ENCODE measurements around the gene AGPAT2.
"Not testable (repeated sequence)": the region's sequence is repeated elsewhere in the genome, so short reads cannot be mapped to it uniquely, and the experiment has no call there.

Gene AGPAT2

DNA sequence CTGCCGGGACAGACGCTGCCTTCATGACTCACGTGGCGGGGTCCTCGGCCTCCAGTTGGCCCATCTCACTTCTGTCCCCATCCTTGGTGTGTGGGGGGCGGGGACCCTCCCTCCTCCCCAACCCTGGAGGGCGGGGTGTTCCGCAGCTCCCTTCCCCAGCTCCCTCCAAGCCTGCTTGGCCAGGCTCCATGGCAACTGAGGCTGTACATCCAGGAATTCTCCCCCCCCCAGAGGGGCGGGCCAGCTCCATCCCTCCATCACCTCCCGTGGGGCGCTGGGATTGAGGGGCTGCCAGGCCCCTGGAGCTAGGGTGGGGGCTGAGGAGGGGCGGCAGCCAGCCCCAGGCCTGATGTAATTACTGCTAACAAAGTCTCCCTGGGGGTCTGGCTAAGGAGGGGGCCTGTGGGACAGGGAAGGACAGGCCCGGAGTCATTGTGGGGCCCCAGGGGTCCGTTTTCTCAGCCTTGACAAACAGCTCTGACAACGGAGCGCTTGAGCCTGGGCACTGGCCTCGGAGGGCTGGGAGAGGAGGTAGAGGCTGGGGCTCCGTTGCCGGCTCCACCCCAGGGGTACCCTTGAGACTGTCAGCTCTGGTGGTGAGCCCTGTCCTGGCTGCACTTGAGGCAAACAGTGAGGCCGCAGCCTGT is 33.1 kb upstream of the AGPAT2 start:
- DNase-seq (ENCODE audit: low spot score) = no peak

DNA sequence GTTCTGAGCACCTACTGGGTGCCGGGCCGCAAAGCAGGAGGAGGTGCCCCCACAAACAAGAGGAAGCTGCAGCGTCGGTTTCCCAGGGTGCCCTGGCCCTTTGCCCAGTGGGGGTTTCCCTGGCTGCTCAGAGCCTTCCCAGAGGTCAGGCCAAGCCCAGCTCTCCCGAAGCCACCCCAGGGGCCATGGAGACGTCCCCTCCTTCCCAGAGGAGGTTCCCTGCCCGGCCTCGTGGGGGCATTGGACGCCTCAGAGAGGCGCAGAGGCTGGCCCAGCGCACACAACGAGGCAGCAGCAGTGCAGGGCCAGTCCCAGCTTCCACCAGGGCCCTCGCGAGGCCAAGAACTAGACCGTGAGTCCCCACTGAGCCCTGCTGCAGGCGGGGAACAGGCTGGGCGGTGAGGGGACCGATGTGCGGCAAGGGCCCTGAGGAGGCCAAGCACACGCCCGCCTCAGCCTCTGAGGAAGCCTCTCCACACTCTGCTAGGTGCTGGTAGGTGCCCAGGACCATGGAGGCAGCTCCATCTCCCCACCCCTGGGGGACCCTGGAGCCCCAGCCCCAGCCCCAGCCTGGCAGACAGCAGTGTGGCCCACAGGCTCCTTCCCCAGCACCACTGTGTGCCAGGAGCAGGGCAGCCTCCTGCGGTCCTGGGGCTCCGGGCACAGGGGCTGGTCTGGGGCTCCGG is 32.1 kb upstream of the AGPAT2 start:
- no peak for DNase-seq (ENCODE audit: low spot score)

DNA sequence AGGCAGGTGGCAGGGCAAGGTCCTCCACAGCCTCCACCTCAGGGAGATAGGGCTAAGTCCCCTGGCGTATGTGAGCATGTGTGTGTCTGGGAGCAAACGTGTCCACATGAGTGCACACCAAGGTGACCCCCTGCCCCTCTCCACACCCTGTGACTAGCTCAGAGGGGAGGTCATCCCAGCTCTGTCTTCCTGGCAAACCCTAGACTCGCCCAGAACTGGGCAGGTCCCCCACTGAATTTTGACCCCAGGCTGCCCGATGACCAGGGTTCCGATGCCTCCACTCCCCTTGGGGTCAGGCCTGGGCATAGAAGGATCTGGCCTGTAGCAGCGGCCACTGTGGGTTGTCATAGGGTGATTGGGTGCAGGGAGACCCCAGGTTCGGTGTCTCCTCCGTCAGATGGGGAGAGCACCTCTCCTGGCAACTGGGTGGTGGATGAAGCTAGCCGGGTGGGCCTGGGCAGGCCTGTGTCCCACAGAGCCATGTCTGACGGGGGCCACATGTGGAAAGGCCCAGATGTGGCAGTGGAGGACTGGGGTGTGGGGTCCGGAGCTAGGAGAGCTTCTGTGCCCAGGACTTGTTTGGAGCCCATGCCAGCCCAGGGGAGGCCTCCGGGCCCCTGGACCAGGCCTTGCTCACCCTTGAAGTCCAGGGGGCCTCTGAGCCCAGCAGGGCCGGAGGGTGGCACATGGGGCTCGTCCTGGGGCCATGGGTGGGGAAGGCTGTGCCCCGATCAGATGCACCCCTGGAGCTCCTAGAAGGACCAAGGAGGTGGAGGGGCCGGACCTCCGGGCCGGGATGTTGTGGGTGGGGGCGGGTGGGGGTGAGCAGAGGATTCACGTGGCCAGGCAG is 31.3 kb upstream of the AGPAT2 start:
- no peak for DNase-seq (ENCODE audit: low spot score)

DNA sequence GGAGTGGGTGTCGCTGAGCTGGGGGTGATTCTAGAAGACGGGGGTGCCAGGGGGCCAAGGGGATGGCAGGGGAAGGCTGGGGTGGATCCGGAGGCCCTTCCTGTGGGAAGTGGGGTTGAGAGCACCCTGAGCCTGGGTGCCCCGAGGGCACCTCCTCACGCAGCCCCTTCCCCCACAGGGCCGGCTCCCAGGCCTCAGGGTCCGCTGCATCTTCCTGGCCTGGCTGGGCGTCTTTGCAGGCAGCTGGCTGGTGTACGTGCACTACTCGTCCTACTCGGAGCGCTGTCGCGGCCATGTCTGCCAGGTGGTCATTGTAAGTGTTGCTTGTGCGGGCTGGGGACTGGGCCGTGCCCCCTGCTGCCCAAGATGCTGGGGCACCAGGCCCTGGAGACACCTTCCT is 30.1 kb upstream of the AGPAT2 start:
- DNase-seq (ENCODE audit: low spot score) = no peak

DNA sequence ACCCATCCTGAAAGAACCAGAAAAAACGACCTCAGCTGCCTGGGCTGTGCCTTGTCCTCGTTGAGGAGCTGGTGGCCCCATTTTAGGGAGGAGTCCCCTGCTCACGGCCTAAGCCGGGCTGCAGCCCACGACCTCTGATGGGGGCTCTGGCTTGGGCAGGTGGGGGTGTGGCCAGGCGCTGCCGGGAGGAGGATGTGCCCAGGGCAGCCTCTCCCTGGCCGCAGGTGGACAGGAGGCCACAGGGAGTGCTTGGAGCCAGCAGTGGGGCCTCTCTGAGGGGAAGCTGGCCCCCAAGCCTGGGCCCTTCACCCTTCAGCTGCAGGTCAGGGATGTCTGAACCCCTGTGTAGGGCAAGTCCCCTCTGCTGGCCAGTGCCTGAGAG is 27.6 kb upstream of the AGPAT2 start:
- no peak for DNase-seq (ENCODE audit: low spot score)

- DNase-seq (ENCODE audit: low spot score) = no peak
Measured at GRCh38 chr9:136714096-136714892, 27.0 kb upstream of the AGPAT2 start.

GRCh38 chr9:136713550-136713949 is 26.3 kb upstream of the AGPAT2 start:
- no peak for DNase-seq (ENCODE audit: low spot score)

DNA sequence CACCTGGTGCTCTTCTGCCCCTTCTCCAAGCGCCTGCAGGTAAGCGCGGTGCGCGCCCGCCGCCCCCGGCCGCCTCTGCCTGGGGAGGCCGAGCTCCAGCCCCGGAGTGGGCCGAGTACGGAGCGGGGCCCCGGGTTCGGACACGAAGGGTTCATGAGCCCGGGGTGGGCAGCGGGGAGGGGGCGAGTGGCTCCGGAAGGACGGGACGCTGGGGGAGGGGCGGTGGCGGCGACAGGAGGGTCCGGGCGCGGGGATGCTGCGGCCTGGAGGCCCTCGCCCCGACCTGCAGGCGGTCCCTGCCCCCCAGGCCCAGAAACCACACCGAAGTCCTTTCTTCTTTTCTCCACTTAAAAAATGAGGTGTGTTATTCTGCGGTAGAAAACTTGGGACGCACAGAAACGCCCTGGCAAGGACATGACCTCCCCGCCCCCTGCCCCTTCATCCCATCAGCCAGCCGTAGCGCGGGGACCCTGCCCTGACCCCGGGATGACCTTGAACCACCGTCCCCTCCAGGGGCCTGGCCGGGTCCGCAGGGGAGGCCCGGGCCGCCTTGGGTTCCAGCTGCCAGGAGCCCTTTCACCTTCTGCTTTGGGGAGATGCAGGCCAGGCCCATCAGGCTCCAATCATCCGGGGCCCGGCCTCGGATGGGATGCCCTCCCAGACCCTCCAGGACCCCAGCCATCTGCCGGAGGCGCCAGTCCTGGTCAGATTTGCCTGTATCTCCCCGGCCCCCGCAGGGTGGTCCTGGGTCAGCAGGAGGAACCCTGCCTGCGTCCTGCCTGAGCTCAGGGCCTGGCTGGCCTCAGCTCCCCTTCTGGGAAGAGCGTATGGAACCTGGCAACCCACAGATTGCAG is 25.7 kb upstream of the AGPAT2 start:
- DNase-seq (ENCODE audit: low spot score) = no peak

GRCh38 chr9:136711751-136712689 is 24.8 kb upstream of the AGPAT2 start, which contains the start of gene DIPK1B:
TSS of gene DIPK1B (plus strand) at chr9:136712572. CDS start at chr9:136712666, 94 bp downstream.
- no peak for DNase-seq (ENCODE audit: low spot score)

GRCh38 chr9:136711219-136711648 is 24.0 kb upstream of the AGPAT2 start:
- DNase-seq (ENCODE audit: low spot score) = not testable (repeated sequence)

DNA sequence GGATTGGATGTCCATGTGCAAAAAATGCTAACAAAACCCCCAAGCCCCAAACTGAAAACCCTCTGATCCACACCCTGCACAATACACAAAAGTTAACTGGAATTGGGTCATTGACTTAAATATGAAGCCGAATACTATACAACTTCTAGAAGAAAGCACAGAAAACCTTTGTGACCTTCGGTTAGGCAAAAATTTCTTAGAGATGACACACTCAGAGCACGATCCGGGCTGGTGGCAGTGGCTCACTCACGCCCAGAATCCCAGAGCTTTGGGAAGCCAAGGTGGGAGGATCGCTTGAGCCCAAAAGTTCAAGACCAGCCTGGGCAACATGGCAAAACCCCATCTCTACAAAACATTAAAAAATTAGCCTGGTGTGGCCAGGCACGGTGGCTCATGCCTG is 23.3 kb upstream of the AGPAT2 start:
- no peak for DNase-seq (ENCODE audit: low spot score)

DNA sequence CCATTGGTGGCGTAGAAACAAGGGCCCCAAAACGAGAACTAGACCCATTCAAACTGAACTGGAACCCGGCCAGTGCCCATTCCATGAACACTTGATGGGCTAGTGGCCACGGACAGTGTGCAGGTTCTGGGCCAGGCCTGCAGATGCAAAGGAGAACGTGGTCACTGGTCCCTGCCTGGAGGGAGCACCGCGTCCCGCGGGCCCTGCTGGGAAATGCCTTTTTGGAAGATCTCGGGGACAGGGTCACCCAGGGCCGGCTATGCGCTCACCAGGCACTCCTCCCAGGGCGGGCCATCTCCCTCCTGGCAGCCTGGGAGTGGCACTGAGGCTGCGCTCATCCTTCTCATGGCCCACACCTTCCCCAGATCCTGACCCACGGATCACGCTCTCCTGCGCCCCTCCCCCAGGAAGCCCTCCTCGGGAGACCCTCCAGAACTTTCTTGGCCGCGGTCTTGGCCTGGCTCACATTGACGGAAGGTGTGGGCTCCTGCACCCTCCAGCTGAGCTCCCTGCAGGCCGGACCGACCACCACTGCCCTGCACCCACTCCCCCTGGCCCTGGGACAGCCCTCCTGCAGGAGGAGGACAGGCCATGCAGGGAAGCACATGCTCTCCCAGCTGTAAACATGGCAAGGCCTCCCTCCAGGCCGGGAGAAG is 22.3 kb upstream of the AGPAT2 start:
- DNase-seq (ENCODE audit: low spot score) = no peak

- DNase-seq (ENCODE audit: low spot score) = no peak
Measured at GRCh38 chr9:136707849-136708517, 20.7 kb upstream of the AGPAT2 start.

DNA sequence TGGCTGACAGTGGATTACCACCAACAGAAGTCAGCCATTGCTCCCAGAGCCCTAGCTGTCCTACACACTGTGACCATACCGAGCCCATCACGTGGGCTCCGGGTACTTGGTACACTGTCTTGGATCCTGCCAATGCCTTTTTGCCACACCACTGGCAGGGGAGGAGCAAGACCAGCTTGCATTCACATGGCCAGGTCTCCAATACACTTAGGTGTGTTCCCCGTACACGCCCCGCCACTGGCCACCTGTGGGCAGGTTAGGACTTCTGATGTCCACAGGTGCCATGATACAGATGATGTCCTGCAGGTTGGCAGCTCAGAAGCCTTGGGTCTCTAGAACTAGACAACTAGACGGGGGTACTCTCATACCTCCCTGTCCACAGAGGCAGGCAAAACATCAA is 19.8 kb upstream of the AGPAT2 start:
- no peak for DNase-seq (ENCODE audit: low spot score)

DNA sequence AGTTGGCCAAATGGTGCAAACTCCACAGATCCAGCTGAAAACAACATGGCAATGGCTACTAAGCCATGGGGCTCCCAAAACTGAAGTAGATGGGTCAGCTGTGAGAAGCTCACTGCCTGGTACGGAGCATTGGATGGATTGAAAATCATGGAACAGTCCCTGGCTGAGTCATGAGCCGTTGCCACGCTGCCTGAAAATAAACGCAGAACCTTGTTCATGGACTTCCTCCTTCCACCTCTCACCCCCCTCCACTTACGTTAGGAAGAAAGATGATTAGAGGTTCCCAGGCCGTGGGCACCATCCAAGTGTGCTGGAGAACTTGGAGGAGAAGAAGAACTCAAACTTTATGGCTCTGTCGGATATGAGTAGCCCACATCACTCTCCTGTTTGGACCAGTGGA is 18.3 kb upstream of the AGPAT2 start:
- no peak for DNase-seq (ENCODE audit: low spot score)

DNA sequence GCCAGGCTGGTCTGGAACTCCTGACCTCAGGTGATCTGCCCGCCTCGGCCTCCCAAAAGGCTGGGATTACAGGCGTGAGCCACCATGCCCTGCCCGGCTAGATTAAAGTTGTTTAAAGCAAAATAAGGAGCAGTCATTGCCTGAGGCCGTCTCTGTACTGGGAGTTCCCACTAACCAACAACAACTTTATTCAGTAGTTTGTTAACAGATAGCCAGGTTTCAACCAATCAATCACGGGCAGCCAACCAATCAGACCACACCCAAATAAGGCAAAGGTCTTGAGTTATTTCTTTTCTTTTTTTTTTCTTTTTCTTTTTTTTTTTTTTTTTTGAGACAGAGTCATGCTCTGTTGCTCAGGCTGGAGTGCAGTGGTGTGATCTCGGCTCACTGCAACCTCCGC is 17.5 kb upstream of the AGPAT2 start:
- DNase-seq (ENCODE audit: low spot score) = not testable (repeated sequence)

DNA sequence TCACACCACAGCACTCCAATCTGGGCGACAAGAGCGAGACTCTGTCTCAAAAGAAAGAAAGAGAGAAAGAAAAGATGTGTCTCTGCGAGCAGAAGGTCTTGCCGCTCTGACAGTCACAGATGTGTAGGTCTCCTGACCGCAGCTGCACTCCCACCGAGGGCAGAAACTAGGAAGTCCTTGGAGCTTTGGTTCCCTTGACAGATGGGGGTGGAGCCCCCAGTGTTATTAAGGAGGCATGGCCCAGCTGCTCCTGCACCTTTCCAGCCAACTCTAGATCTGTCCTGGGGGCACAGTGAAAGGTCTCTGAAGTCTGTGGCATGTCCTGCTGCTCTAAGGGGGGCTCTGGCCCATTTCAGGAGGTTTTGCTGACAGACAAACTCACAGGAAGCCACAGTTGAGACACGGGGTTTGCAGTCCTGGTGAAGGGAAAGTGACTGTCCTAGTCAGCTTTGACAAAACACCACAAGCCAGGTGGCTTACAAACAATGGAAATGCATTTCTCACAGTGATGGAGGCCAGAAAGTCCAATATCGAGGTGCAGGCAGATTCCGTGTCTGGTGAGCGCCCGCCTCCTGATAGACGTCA is 16.1 kb upstream of the AGPAT2 start:
- DNase-seq (ENCODE audit: low spot score) = no peak

DNA sequence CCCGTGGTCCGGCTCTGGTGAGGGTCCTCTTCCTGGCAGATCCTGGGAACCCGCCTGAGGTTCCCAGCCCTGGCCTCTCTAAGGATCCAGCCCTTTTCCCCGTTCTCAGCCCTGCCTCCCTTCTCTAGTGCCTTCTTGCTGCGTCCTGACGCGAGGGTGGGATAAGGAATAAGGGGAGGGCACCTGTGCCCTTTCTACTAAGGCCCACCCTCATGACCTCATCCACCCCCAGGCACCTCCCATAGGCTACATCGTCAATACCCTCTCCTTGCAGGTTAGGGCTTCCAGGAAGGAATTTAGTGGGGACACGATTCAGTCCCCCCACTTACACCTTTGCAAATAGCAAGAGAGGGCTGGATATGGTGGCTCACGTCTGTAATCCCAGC is 14.4 kb upstream of the AGPAT2 start:
- no peak for DNase-seq (ENCODE audit: low spot score)

Measured in AG08395 (cell line).